GM23338 (cell line): ENCODE results near the gene CARD10. TPM values are rescaled to one million over a fixed set of nuclear protein-coding genes. Genes with fewer than 3 reads are reported as not detected.

Experiments used
- ATAC-seq: fragments of 200-7000 bp; cut with Tn5 transposase; 3 replicates; pipeline ENCODE4 v1.9.1; 2020
- DNase-seq: peaks from one replicate; pipeline ENCODE4 v3.0.0-alpha.2; 2015; ENCODE audit warnings: low spot score
- H2AFZ ChIP-seq: fragments of 200-600 bp; sonication (generic); 2 replicates; pipeline ENCODE4 v1.8.0; 2016; ENCODE audit warnings: antibody characterized with exemption, mild to moderate bottlenecking, moderate library complexity
- H3F3A ChIP-seq: fragments of 200-600 bp; sonication (generic); replicated peaks from 2 replicates; pipeline ENCODE4 v1.8.0; 2017; ENCODE audit warnings: antibody characterized with exemption, mixed run types, low read depth
- H3K27ac ChIP-seq: fragments of 200-600 bp; sonication (generic); 2 replicates; pipeline ENCODE4 v1.6.1; 2016; ENCODE audit warnings: low read depth
- H3K27me3 ChIP-seq: fragments of 200-600 bp; sonication (generic); 2 replicates; pipeline ENCODE4 v1.8.0; 2016; ENCODE audit warnings: mild to moderate bottlenecking, mixed run types, moderate library complexity; ENCODE audit not compliant: insufficient read depth
- H3K36me3 ChIP-seq: fragments of 200-600 bp; sonication (generic); 2 replicates; pipeline ENCODE4 v1.8.0; 2016; ENCODE audit warnings: mild to moderate bottlenecking; ENCODE audit not compliant: insufficient read depth
- H3K4me1 ChIP-seq: fragments of 200-600 bp; sonication (generic); 2 replicates; pipeline ENCODE4 v1.8.0; 2016; ENCODE audit warnings: mild to moderate bottlenecking, moderate library complexity; ENCODE audit not compliant: insufficient read depth
- H3K4me2 ChIP-seq: fragments of 200-600 bp; sonication (generic); 2 replicates; pipeline ENCODE4 v1.7.1; 2017; ENCODE audit warnings: mixed run types
- H3K4me3 ChIP-seq: fragments of 200-600 bp; sonication (generic); 2 replicates; pipeline ENCODE4 v1.6.1; 2016; ENCODE audit warnings: mixed run types
- H3K79me2 ChIP-seq: fragments of 200-600 bp; sonication (generic); replicated peaks from 2 replicates; pipeline ENCODE4 v1.8.0; 2017; ENCODE audit warnings: mild to moderate bottlenecking; ENCODE audit not compliant: insufficient read depth
- H3K9me2 ChIP-seq: fragments of 200-600 bp; sonication (generic); 2 replicates; pipeline ENCODE4 v1.8.0; 2017; ENCODE audit not compliant: insufficient read depth
- H4K20me1 ChIP-seq: fragments of 200-600 bp; sonication (generic); replicated peaks from 2 replicates; pipeline ENCODE4 v1.8.0; 2017; ENCODE audit warnings: mild to moderate bottlenecking; ENCODE audit not compliant: insufficient read depth
- H3K27ac Mint-ChIP-seq: 2 replicates; pipeline ENCODE4 v1.8.0; 2020; ENCODE audit warnings: inconsistent platforms, mild to moderate bottlenecking, moderate library complexity, mixed read lengths
- H3K27me3 Mint-ChIP-seq: 3 replicates; pipeline ENCODE4 v1.8.0; 2022; ENCODE audit warnings: low read depth, mild to moderate bottlenecking, moderate library complexity, mixed read lengths, inconsistent platforms; ENCODE audit not compliant: insufficient read depth, poor library complexity
- H3K36me3 Mint-ChIP-seq: 3 replicates; pipeline ENCODE4 v1.8.0; 2021; ENCODE audit warnings: low read depth, mild to moderate bottlenecking, inconsistent platforms, moderate library complexity, mixed read lengths
- H3K4me1 Mint-ChIP-seq: 3 replicates; pipeline ENCODE4 v1.8.0; 2020; ENCODE audit warnings: mild to moderate bottlenecking, inconsistent platforms, mixed read lengths
- H3K4me3 Mint-ChIP-seq: 3 replicates; pipeline ENCODE4 v1.8.0; 2021; ENCODE audit warnings: moderate library complexity, mild to moderate bottlenecking, inconsistent platforms, mixed read lengths
- H3K9me3 Mint-ChIP-seq: 3 replicates; pipeline ENCODE4 v1.8.0; 2020; ENCODE audit warnings: moderate library complexity, mild to moderate bottlenecking, inconsistent platforms, mixed read lengths
- CREB1 ChIP-seq: fragments of 250-450 bp; sonication (Bioruptor Pico); IDR thresholded peaks from 2 replicates; pipeline ENCODE4 v1.5.0; 2020; ENCODE audit warnings: low read depth, mild to moderate bottlenecking, moderate library complexity
- CTCF ChIP-seq, 2 experiments: fragments of 200-600 bp in 1 of 2; sonication (generic) in 1 of 2; conservative IDR thresholded peaks; 2 replicates each; pipeline versions ENCODE4 v1.5.1 to v1.6.1; 2016 to 2017; ENCODE audit warnings: antibody characterized with exemption in 2 of 2, low read depth in 2 of 2, mild to moderate bottlenecking in 2 of 2, moderate library complexity in 1 of 2
- ETS1 ChIP-seq: IDR thresholded peaks from 2 replicates; pipeline ENCODE4 v1.6.1; 2016; ENCODE audit warnings: antibody characterized with exemption
- EZH2 ChIP-seq: fragments of 200-600 bp; sonication (generic); IDR thresholded peaks from one replicate; pipeline ENCODE4 v1.8.0; 2017; ENCODE audit warnings: antibody characterized with exemption, mild to moderate bottlenecking, low read depth; ENCODE audit not compliant: unreplicated experiment
- EZH2phosphoT487 ChIP-seq: fragments of 200-600 bp; sonication (generic); IDR thresholded peaks from one replicate; pipeline ENCODE4 v1.8.1; 2018; ENCODE audit warnings: antibody characterized with exemption; ENCODE audit not compliant: unreplicated experiment
- JUNB ChIP-seq: IDR thresholded peaks from one replicate; pipeline ENCODE4 v1.6.1; 2016; ENCODE audit warnings: antibody characterized with exemption; ENCODE audit not compliant: unreplicated experiment
- NANOG ChIP-seq: IDR thresholded peaks from 2 replicates; pipeline ENCODE4 v1.6.1; 2016; ENCODE audit warnings: antibody characterized with exemption, borderline replicate concordance
- POLR2AphosphoS5 ChIP-seq: IDR thresholded peaks from 2 replicates; pipeline ENCODE4 v1.6.1; 2016; ENCODE audit warnings: antibody characterized with exemption, low read depth
- REST ChIP-seq: IDR thresholded peaks from one replicate; pipeline ENCODE4 v1.6.1; 2018; ENCODE audit warnings: antibody characterized with exemption; ENCODE audit not compliant: unreplicated experiment
- STAT1 ChIP-seq: IDR thresholded peaks from one replicate; pipeline ENCODE4 v1.6.1; 2016; ENCODE audit warnings: antibody characterized with exemption; ENCODE audit not compliant: unreplicated experiment
- ZNF114 ChIP-seq: fragments of 250-450 bp; sonication (Bioruptor Pico); IDR thresholded peaks from 2 replicates; pipeline ENCODE4 v1.5.0; 2020; ENCODE audit warnings: mild to moderate bottlenecking, moderate library complexity
- ZNF331 ChIP-seq: fragments of 250-450 bp; sonication (Bioruptor Pico); IDR thresholded peaks from 2 replicates; pipeline ENCODE4 v1.5.0; 2020; ENCODE audit warnings: low read depth, mild to moderate bottlenecking, moderate library complexity
- ZNF462 ChIP-seq: fragments of 250-450 bp; sonication (Bioruptor Pico); IDR thresholded peaks from 2 replicates; pipeline ENCODE4 v1.5.0; 2020; ENCODE audit warnings: mild to moderate bottlenecking, moderate library complexity
- polyA plus RNA-seq: library from polyadenylated mRNA; unstranded; fragments of >200 nt; fragmentation: Nextera tagmentation; extraction: Ambion mirVana; gene quantifications from 2 replicates; pipeline ENCODE4 v1.2.1, GENCODE V29; 2016
- total RNA-seq: library from RNA; depleted of rRNA; stranded (reverse); fragments of >200 nt; shearing (Covaris generic); gene quantifications from 2 replicates; pipeline ENCODE4 v1.2.3, GENCODE V29; 2014

CARD10 gene
- total and polyA plus RNA-seq, 2 experiments from 2014 or later, result 5.4 to 17.2 TPM

- Histone ChIP-seq H4K20me1 (no peaks in the 10 kb centered on the region), H3K79me2 (peaks cover 17% of the 10 kb centered on the region), H3K9me2 (no peaks in the 10 kb centered on the region), H3K27me3 (peaks cover 48% of the 10 kb centered on the region), H3K27ac (no peak overlapping the region), H3K36me3 (no peaks in the 10 kb centered on the region), H3K4me3 (peak overlapping the region; percentile 58), H2AFZ (peak overlapping the region; percentile 81; the same call in 1 of the 2 replicates), H3F3A (peaks cover 12% of the 10 kb centered on the region), H3K4me2 (peak overlapping the region; percentile 84), H3K4me1 (peaks cover 41% of the 10 kb centered on the region)
- peaks cover 51% of the 10 kb centered on the region for H3K4me1 Mint-ChIP-seq
- H3K9me3 Mint-ChIP-seq, result no peaks in the 10 kb centered on the region; the same call in 1 of the 3 replicates
- DNase-seq (no peak), ATAC-seq (no peak)
- TF ChIP-seq ETS1, result no peak
- TF ChIP-seq JUNB, result no peak
- TF ChIP-seq CTCF (conservative IDR thresholded peaks at IDR 0.05; ENCODE audit: low read depth in 2 of 2), result no peak
- TF ChIP-seq REST, result no peak
- no peak for TF ChIP-seq ZNF114 (CRISPR knock-in tag)
- no peak for TF ChIP-seq POLR2AphosphoS5
- no peak for TF ChIP-seq ZNF331 (CRISPR knock-in tag)
- TF ChIP-seq STAT1, result no peak
- no peak for TF ChIP-seq NANOG
- no peak for TF ChIP-seq CREB1 (CRISPR knock-in tag)
- TF ChIP-seq ZNF462 (CRISPR knock-in tag), result no peak
- TF ChIP-seq EZH2phosphoT487, result no peak
- no peak for TF ChIP-seq EZH2
- H3K36me3 Mint-ChIP-seq, result peaks cover 5% of the 10 kb centered on the region; the same call in 1 of the 3 replicates
- H3K4me3 Mint-ChIP-seq, result peak overlapping the region; percentile 63
- H3K27me3 Mint-ChIP-seq, result peaks cover 50% of the 10 kb centered on the region
- no peak overlapping the region for H3K27ac Mint-ChIP-seq
These were observed 40.3 kb upstream of the CARD10 start for GRCh38 chr22:37559521-37559900.
